ENCODE results near the gene UFD1.

Gene UFD1

DNA sequence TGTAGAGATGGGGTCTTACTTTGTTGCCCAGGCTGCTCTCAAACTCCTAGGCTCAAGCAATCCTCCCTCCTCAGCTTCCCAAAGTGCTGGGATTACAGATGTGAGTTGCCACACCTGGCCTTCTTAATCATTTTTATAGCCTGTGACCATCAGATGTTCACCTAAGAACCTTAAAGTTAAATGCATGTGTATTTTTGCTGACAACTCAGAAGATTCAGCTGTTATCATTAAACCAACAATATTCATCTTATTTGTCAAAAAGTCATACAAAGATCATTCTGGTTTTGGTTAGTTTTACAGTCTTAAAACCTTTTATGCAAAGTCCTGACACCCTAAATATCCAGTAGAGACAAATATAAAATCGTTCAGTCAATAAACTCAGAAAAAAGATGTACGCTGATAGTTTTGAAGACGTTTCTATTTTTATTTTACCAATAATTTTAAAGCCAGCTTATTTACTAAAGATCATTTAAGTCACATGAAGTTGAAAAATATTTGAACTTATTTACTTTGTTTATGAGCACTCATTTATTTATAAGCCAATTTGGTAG is 23.0 kb upstream of the UFD1 start:
- no peak overlapping the region for H3K27ac ChIP-seq
- no peak for DNase-seq (ENCODE audit: low spot score)
- TF ChIP-seq, protein P1, sequence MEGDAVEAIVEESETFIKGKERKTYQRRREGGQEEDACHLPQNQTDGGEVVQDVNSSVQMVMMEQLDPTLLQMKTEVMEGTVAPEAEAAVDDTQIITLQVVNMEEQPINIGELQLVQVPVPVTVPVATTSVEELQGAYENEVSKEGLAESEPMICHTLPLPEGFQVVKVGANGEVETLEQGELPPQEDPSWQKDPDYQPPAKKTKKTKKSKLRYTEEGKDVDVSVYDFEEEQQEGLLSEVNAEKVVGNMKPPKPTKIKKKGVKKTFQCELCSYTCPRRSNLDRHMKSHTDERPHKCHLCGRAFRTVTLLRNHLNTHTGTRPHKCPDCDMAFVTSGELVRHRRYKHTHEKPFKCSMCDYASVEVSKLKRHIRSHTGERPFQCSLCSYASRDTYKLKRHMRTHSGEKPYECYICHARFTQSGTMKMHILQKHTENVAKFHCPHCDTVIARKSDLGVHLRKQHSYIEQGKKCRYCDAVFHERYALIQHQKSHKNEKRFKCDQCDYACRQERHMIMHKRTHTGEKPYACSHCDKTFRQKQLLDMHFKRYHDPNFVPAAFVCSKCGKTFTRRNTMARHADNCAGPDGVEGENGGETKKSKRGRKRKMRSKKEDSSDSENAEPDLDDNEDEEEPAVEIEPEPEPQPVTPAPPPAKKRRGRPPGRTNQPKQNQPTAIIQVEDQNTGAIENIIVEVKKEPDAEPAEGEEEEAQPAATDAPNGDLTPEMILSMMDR (IDR thresholded peaks at IDR 0.05): no peak
- H3K4me3 ChIP-seq: no peak overlapping the region

DNA sequence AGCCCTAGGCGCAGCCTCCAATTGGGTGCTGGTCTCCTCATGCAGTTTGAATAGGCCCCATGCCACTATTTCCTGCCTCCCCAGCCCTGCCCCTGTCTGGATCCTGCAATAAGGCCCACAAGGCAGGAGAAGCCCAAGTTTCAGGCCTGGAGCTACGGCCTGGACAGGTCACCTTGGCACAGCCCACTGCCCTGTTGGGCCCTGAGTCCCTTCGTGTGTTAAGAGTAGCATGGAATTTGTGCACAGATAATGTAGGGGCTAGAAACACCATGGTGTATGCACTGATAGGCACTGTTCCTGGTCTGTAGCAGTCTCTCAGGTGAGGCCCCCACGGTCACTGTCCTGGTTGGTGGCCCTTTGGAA is 20.9 kb upstream of the UFD1 start:
- H3K27ac ChIP-seq: no peak overlapping the region
- no peak for DNase-seq (ENCODE audit: low spot score)
- H3K4me3 ChIP-seq: no peak overlapping the region
- TF ChIP-seq, protein P1 (IDR thresholded peaks at IDR 0.05): no peak

DNA sequence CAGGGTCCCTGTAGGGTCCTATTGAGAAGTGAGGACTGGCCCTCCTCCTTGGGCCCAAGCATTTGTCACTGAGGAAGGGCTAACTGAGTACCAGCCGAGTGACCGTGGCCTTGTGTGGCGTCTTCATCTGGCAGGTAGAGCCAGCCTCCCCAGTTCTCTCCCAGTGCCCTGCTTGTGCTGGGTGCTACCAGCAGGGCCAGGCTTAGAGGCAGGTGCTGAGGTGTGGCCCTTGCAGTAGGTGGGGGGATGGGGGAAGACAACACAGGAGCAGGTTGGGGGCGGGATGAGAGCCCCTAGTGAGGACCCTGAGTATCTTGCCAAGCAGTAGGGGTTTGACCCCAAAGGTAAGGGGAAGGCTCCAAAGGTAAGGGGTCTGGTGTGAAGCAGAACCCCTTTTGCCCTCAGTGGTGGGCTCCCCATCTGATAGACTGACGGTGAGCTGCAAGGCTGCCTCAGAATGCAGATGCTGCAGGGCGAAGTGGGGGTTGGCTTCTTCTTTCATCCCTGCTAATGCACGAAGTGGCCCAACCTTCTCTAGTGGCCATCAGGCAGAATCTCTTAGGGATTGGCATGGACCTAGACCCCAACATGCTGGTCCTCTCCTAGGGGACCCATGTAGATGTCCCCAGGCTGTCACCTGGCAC is 20.4 kb upstream of the UFD1 start:
- TF ChIP-seq, protein P1 (IDR thresholded peaks at IDR 0.05): no peak
- Histone ChIP-seq H3K27ac (no peak overlapping the region), H3K4me3 (no peak overlapping the region)
- no peak for DNase-seq (ENCODE audit: low spot score)

DNA sequence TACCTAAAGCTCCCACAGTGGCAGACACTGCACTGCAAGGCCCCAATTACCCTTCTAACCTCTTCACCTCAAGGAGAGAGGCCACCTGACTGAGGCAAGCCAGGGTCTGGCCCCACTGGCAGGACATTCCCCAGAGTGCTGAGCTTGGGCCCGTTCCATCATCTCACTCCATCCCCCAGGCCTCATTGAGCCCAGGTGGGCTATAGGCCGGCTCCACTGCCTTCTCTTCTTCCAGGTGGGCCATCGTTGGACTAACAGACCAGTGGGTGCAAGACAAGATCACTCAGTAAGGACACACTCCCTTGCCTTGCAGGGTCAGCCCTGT is 19.8 kb upstream of the UFD1 start:
- no peak for DNase-seq (ENCODE audit: low spot score)
- Histone ChIP-seq H3K27ac (no peak overlapping the region), H3K4me3 (no peak overlapping the region)
- TF ChIP-seq, protein P1 (IDR thresholded peaks at IDR 0.05): no peak

DNA sequence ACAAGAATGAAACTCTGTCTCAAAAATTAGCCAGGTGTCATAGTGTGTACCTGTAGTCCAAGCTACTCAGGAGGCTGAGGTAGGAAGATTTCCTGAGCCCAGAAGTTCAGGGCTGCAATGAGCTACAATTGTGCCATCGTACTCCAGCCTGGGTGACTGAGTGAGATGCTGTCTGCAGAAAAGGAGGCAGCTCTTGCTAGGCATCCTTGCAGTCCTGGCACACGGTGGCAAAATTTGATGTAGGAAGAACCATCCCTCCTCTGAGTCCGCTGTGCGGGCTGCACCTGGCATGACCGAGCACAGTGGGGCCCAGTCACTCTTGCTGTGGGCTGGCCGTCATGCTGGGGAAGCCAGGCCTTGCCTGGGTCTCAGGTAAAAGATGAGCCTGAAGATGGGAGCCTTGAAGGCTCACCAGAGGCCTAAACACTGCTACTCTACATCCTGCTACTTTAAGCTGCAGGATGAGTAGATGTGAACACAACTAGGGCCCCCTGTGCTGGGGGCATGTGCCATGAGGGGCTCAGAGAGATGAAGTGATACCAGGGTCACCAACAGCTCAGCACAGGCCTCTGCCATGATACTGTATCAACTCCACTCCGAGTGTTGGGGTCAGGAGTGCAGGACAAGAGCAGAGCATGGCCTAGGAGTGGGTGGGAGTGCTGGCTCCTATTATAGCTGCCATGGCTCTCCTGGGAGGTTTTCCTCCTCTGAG is 19.3 kb upstream of the UFD1 start:
- DNase-seq (ENCODE audit: low spot score): no peak
- no peak overlapping the region for H3K27ac ChIP-seq
- no peak overlapping the region for H3K4me3 ChIP-seq
- TF ChIP-seq, protein P1 (IDR thresholded peaks at IDR 0.05): no peak

DNA sequence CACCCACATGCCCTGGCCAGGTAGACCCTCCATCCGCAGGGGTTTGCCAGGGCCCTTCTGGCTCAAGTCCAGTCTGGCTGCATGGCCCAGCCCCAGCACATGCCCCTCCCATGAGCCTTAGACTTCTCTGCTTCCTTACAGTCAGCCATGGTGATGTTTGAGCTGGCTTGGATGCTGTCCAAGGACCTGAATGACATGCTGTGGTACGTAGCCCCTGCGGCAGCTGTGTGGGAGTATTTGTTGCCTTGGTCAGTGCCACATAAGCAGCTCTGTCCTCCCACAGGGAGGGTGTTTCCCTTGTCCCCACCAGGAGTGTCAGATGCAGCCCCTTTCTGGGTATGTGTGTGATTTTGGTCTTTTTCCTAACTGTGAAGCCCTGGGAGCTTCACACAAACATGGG is 18.3 kb upstream of the UFD1 start:
- TF ChIP-seq, protein P1 (IDR thresholded peaks at IDR 0.05): no peak
- H3K27ac ChIP-seq: no peak overlapping the region
- DNase-seq (ENCODE audit: low spot score): no peak
- no peak overlapping the region for H3K4me3 ChIP-seq

DNA sequence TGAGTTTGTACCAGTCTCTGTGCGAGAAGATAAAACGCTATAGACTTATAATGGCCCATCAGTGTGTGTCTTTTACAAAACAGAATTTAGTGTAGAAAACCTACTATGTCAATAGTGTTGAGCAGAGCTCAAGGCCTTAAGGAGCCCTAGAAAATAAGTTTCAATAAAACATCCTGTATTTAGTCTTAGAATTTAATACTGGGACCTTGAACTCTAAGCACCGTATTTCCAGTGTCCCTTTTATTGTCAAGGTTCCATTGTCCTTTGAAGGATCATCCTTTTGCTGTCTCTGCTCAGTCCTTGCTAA is 17.3 kb upstream of the UFD1 start:
- TF ChIP-seq, protein P1 (IDR thresholded peaks at IDR 0.05): no peak
- Histone ChIP-seq H3K27ac (no peak overlapping the region), H3K4me3 (no peak overlapping the region)
- DNase-seq (ENCODE audit: low spot score): no peak
